Mucosa of descending colon (tissue), 3 donors: ENCODE data around the gene IL2RA. TPM values are rescaled to one million over a fixed set of nuclear protein-coding genes. Genes with fewer than 3 reads are reported as not detected.

Experiments used
- ATAC-seq: fragments of 200-7000 bp; cut with Tn5 transposase; one replicate; pipeline ENCODE4 v1.9.1; 2020; ENCODE audit warnings: mild to moderate bottlenecking, moderate library complexity
- DNase-seq, 3 donors: peaks; one replicate each; pipeline ENCODE4 v3.0.0-alpha.2; 2020
- H3K36me3 ChIP-seq: fragments of 200-600 bp; one replicate; pipeline ENCODE4 v1.8.0; 2021; ENCODE audit warnings: low read depth, mild to moderate bottlenecking
- H3K4me1 ChIP-seq: fragments of 200-600 bp; one replicate; pipeline ENCODE4 v1.8.0; 2021; ENCODE audit warnings: low read depth, mild to moderate bottlenecking
- H3K4me3 ChIP-seq: fragments of 200-600 bp; one replicate; pipeline ENCODE4 v1.8.0; 2021; ENCODE audit warnings: mild to moderate bottlenecking
- H3K9me3 ChIP-seq: fragments of 200-600 bp; one replicate; pipeline ENCODE4 v1.8.0; 2021; ENCODE audit warnings: mild to moderate bottlenecking
- CTCF ChIP-seq: fragments of 200-600 bp; IDR thresholded peaks from one replicate; pipeline ENCODE4 v1.8.0; 2022; ENCODE audit warnings: antibody characterized with exemption, mild to moderate bottlenecking
- intact Hi-C, 2 donors: fragments of 100-400 bp; cut with DNase I in 1 of 2; cut with micrococcal nuclease in 1 of 2; formaldehyde crosslinking; loops; one replicate each; pipeline versions ENCODE4 v1.11.0 to v1.11.1; 2022; cut with DNase I, micrococcal nuclease
- total RNA-seq, 3 donors: library from RNA; stranded (reverse); fragmentation: NEBNext Ultra II Directional in 2 of 3; extraction: Animal tissue kit (Norgen Biotek cat#: 25700) in 2 of 3; gene quantifications; one replicate each; pipeline versions ENCODE4 v1.2.1 to v1.2.4, GENCODE V29; 2021 to 2023
- donor health status: DM: no; HTN: no; CAD: no; lungs with moderate emphysema.
- donor health status: DM: no; HTN: no; CAD: no.
- donor health status: DM: no; HTN: yes; CAD: no.

IL2RA gene
- total RNA-seq, 3 donors from 2014 or later, result 1.2 to 3.7 (median 2.1) TPM

- Histone ChIP-seq H3K36me3 (no peaks in the 10 kb centered on the region), H3K4me1 (peaks cover 29% of the 10 kb centered on the region), H3K4me3 (peak overlapping the region; percentile 87), H3K9me3 (no peaks in the 10 kb centered on the region)
- no peak for TF ChIP-seq CTCF
- intact Hi-C loops, result no loop called here
- ATAC-seq, result peak; percentile 45
- peak; percentile 74 to 82 (median 80) for DNase-seq
These were observed 85.4 kb downstream of the IL2RA start for GRCh38 chr10:5976512-5977470.

- no peaks in the 10 kb centered on the region for H3K9me3 ChIP-seq
- peaks cover 34% of the 10 kb centered on the region for H3K4me1 ChIP-seq
- no peak for TF ChIP-seq CTCF
- no peaks in the 10 kb centered on the region for H3K36me3 ChIP-seq
- DNase-seq (peak in 2 of 3 donors; percentile 63 to 66), ATAC-seq (peak; percentile 35)
- peak overlapping the region; percentile 87 for H3K4me3 ChIP-seq
- intact Hi-C loops, result no loop called here
These were observed 86.3 kb downstream of the IL2RA start for GRCh38 chr10:5975641-5976473.

GRCh38 chr10:5973069-5973468 is 89.1 kb downstream of the IL2RA start:
- peaks cover 34% of the 10 kb centered on the region for H3K4me1 ChIP-seq
- intact Hi-C loops, result no loop called here

GRCh38 chr10:5971886-5972285 is 90.3 kb downstream of the IL2RA start:
- H3K4me3 ChIP-seq, result no peak overlapping the region
- H3K36me3 ChIP-seq, result no peaks in the 10 kb centered on the region
- DNase-seq (no peak), ATAC-seq (no peak)
- H3K4me1 ChIP-seq, result peaks cover 34% of the 10 kb centered on the region
- intact Hi-C loops, result no loop called here
- no peaks in the 10 kb centered on the region for H3K9me3 ChIP-seq
- no peak for TF ChIP-seq CTCF

More at GRCh38 chr10:5973069-5973468, 89.1 kb downstream of the IL2RA start:
- Histone ChIP-seq H3K36me3 (no peaks in the 10 kb centered on the region), H3K4me3 (no peak overlapping the region), H3K9me3 (no peaks in the 10 kb centered on the region)
- DNase-seq, result no peak
- ATAC-seq, result no peak
- TF ChIP-seq CTCF, result no peak

GRCh38 chr10:5971315-5971832 is 90.8 kb downstream of the IL2RA start:
- DNase-seq (peak in 2 of 3 donors; percentile 69 to 84), ATAC-seq (peak; percentile 87)
- Histone ChIP-seq H3K36me3 (no peaks in the 10 kb centered on the region), H3K4me1 (peaks cover 34% of the 10 kb centered on the region), H3K9me3 (no peaks in the 10 kb centered on the region), H3K4me3 (no peak overlapping the region)
- TF ChIP-seq CTCF, result no peak
- intact Hi-C loops, result no loop called here
